Heart left ventricle (tissue), 16 donors: Measurements from ENCODE around the gene VPS35L. TPM values are rescaled to one million over a fixed set of nuclear protein-coding genes. Genes with fewer than 3 reads are reported as not detected.

ENCODE experiments used
- ATAC-seq, 4 donors: fragments of 200-7000 bp; cut with Tn5 transposase; one replicate each; pipeline ENCODE4 v1.9.1; 2020 to 2022; ENCODE audit warnings: moderate library complexity in 4 of 4, mild to moderate bottlenecking in 3 of 4, moderate number of reproducible peaks in 1 of 4
- DNase-seq, 5 donors: peaks; one replicate each; pipeline ENCODE4 v3.0.0-alpha.2; 2020
- H3K27ac ChIP-seq, 12 donors: fragments of 200-600 bp; sonication (generic) in 4 of 12; one replicate each; pipeline versions ENCODE4 v1.5.0 to v1.8.0; 2016 to 2022; ENCODE audit warnings: mild to moderate bottlenecking in 2 of 12
- H3K27me3 ChIP-seq, 9 donors: fragments of 200-600 bp; sonication (generic) in 2 of 9; one replicate each; pipeline versions ENCODE4 v1.5.1 to v1.8.0; 2016 to 2022; ENCODE audit warnings: mild to moderate bottlenecking in 3 of 9
- H3K36me3 ChIP-seq, 9 donors: fragments of 200-600 bp; sonication (generic) in 2 of 9; one replicate each; pipeline versions ENCODE4 v1.5.0 to v1.8.0; 2018 to 2022; ENCODE audit warnings: mild to moderate bottlenecking in 2 of 9
- H3K4me1 ChIP-seq, 12 donors: fragments of 200-600 bp; sonication (generic) in 4 of 12; one replicate each; pipeline versions ENCODE4 v1.5.0 to v1.8.0; 2016 to 2022; ENCODE audit warnings: mild to moderate bottlenecking in 3 of 12
- H3K4me3 ChIP-seq, 12 donors: fragments of 200-600 bp; sonication (generic) in 4 of 12; one replicate each; pipeline versions ENCODE4 v1.5.0 to v1.8.0; 2017 to 2022; ENCODE audit warnings: mild to moderate bottlenecking in 9 of 12, moderate library complexity in 4 of 12
- H3K9me3 ChIP-seq, 12 donors: fragments of 200-600 bp; sonication (generic) in 4 of 12; one replicate each; pipeline versions ENCODE4 v1.5.0 to v1.8.0; 2016 to 2022; ENCODE audit warnings: mild to moderate bottlenecking in 1 of 12
- CTCF ChIP-seq, 12 donors: fragments of 200-600 bp; sonication (generic) in 4 of 12; IDR thresholded peaks; one replicate each; pipeline versions ENCODE4 v1.5.0 to v1.8.0; 2018 to 2022; ENCODE audit warnings: antibody characterized with exemption in 12 of 12, mild to moderate bottlenecking in 5 of 12
- POLR2A ChIP-seq, 2 donors: fragments of 450-650 bp; IDR thresholded peaks; one replicate each; pipeline ENCODE4 v1.6.1; 2017; ENCODE audit warnings: antibody characterized with exemption in 2 of 2, mild to moderate bottlenecking in 2 of 2, moderate library complexity in 2 of 2
- WGBS, 4 donors: extraction: QIAGEN DNeasy Blood & Tissue Kit in 2 of 4; methylation state at CpG; one replicate each; pipeline versions ENCODE4 v1.1.5 to v1.1.7; 2013 to 2018; 5-methylcytosine and 5-hydroxymethylcytosine counted together
- intact Hi-C, 10 donors: fragments of 100-400 bp; cut with DNase I; formaldehyde crosslinking; loops; one replicate each; pipeline versions ENCODE4 v1.11.1 to v1.14.2; 2022
- polyA plus RNA-seq, 2 donors: library from polyadenylated mRNA; stranded (reverse); fragments of 200-250 nt; gene quantifications; one replicate each; pipeline ENCODE4 v1.2.3, GENCODE V29; 2013
- total RNA-seq, 9 donors: library from RNA; depleted of rRNA in 2 of 9; stranded (reverse); fragments of >200 nt in 2 of 9; fragmentation: NEBNext Ultra II Directional in 3 of 9; extraction: Animal tissue kit (Norgen Biotek cat#: 25700) in 3 of 9; gene quantifications; one replicate each; pipeline versions ENCODE4 v1.1.0 to v1.2.4, GENCODE V29; 2016 to 2023
- donor health status: ischemic (EF 13 %, LVEDD 7.1; RV severe dilation, severe dysfunction).
- donor health status: healthy with polysubstance abuse.
- donor health status: DM: no; HTN: yes; CAD: no.
- donor health status: DM: no; HTN: no; CAD: no.
- donor health status: ischemic (EF 25% LVEDD 6.9; RV normal size, moderate dysfunction).
- donor health status: ischemic (EF 25% LVEDD 5.7; RV mildly dilated, moderate dysfunction).
- donor health status: healthy.
- donor health status: DM: yes; HTN: yes; CAD: no.
- donor health status: ischemic (EF 35%, LVEDD 5.7; RV mildly dilated, moderate dysfunction).
- donor health status: nonischemic (EF 11% LVEDD 7.7; RV severe dilation, severe dysfunction).
- donor health status: DM: yes; HTN: yes; CAD: no.
- donor health status: PGD.
- donor health status: ischemic (EF 29% LVEDD 5.4; RV normal size, mild dysfunction).
- donor health status: nonischemic (EF 23%, LVEDD 6.1; RV moderate dilation, normal function).

Gene VPS35L
- total and polyA plus RNA-seq, 11 donors, result 13.7 to 47.3 (median 24.4) TPM

DNA sequence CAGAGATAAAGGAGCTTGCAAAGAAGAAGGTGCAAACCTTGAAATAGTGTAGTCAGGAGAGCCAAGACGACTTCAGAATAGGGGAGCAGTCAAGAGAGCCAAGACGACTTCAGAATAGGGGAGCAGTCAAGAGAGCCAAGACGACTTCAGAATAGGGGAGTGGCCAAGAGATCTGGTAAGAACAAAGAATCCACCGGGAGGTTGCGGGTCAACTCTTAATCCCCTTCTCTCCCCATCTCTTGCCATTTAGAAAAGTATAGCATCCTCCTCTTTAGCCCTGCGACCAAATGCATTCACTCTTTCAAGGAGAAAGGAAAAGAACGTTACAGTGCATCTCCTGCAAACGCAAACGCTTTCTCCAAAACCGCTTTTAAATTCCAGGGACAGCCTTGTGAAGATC lies 161.8 kb downstream of the VPS35L start:
- peak overlapping the region in 11 of 12 donors; percentile 75 to 94 (median 85) for H3K27ac ChIP-seq
- H3K36me3 ChIP-seq, result peaks cover 0 to 29% (median 15%) of the 10 kb centered on the region in 9 donors
- DNase-seq (no peak), ATAC-seq (no peak)
- no peak for TF ChIP-seq CTCF (IDR thresholded peaks at IDR 0.05)
- no peak for TF ChIP-seq POLR2A (IDR thresholded peaks at IDR 0.05)
- H3K27me3 ChIP-seq, result no peaks in the 10 kb centered on the region
- H3K4me3 ChIP-seq, result peak overlapping the region; percentile 67 to 99 (median 87)
- peaks cover 0 to 44% (median 35%) of the 10 kb centered on the region in 12 donors for H3K4me1 ChIP-seq
- H3K9me3 ChIP-seq, result no peaks in the 10 kb centered on the region
- intact Hi-C loops, result loop anchor here in 8 of 10 donors (5.0 to 10.0 kb wide), 6 partner anchors 35 to 167 kb away; partner anchors contain the start of genes GPRC5B (in 5 of the 8) and VPS35L (in 1 of the 8)
- 0% methylated on average over 10 of the region's 10 CpGs for WGBS, 4 donors

GRCh38 chr16:19717741-19718623 lies 162.5 kb downstream of the VPS35L start, which contains the start of the genes IQCK and KNOP1:
IQCK (plus strand) TSS chr16:19718271; CDS start chr16:19718307, 36 bp downstream.
KNOP1 (minus strand) TSS chr16:19718227; CDS start chr16:19715035, 3,192 bp downstream.
- Histone ChIP-seq H3K36me3 (peaks cover 0 to 22% (median 15%) of the 10 kb centered on the region in 9 donors), H3K4me3 (peak within 1 kb of the TSS; percentile 67 to 99 (median 87)), H3K27ac (peak within 1 kb of the TSS in 11 of 12 donors; percentile 75 to 94 (median 85)), H3K9me3 (no peaks in the 10 kb centered on the region), H3K27me3 (no peaks in the 10 kb centered on the region), H3K4me1 (peaks cover 0 to 44% (median 35%) of the 10 kb centered on the region in 12 donors)
- ATAC-seq, result peak; percentile 93 to 98 (median 98)
- 0 to 1% (median 0%) methylated on average over 32 to 88 of the region's 88 CpGs for WGBS, 4 donors
- intact Hi-C loops, result loop anchor here in 9 of 10 donors (2.0 to 10.0 kb wide), 8 partner anchors 34 to 167 kb away; partner anchors contain the start of genes GPRC5B (in 6 of the 9) and VPS35L (in 1 of the 9)
- peak in 2 of 12 donors; percentile 18 to 19 for TF ChIP-seq CTCF (IDR thresholded peaks at IDR 0.05)
- peak in 1 of 2 donors; percentile 67 for TF ChIP-seq POLR2A (IDR thresholded peaks at IDR 0.05)
- peak; percentile 92 to 94 (median 93) for DNase-seq

- WGBS, 4 donors, result 0% methylated on average over 21 of the region's 21 CpGs
- Histone ChIP-seq H3K4me1 (peaks cover 0 to 44% (median 35%) of the 10 kb centered on the region in 12 donors), H3K27me3 (no peaks in the 10 kb centered on the region), H3K4me3 (peak overlapping the region; percentile 67 to 99 (median 87)), H3K36me3 (peaks cover 0 to 16% (median 12%) of the 10 kb centered on the region in 9 donors), H3K27ac (peak overlapping the region in 11 of 12 donors; percentile 70 to 94 (median 85)), H3K9me3 (no peaks in the 10 kb centered on the region)
- intact Hi-C loops, result loop anchor here in 9 of 10 donors (2.0 to 10.0 kb wide), 8 partner anchors 34 to 166 kb away; partner anchors contain the start of genes GPRC5B (in 6 of the 9) and VPS35L (in 1 of the 9)
- DNase-seq (no peak), ATAC-seq (no peak)
- TF ChIP-seq CTCF (IDR thresholded peaks at IDR 0.05) (no peak), POLR2A (IDR thresholded peaks at IDR 0.05) (no peak)
These were observed 163.1 kb downstream of the VPS35L start for GRCh38 chr16:19718624-19718965.
